GM19395 (cell line): ENCODE data around the gene SLC7A1.

Experiments used
- ATAC-seq: cut with Tn5 transposase; IDR thresholded peaks from one replicate; pipeline ENCODE4 v1.9.1; 2021; ENCODE audit warnings: mild to moderate bottlenecking, moderate library complexity; ENCODE audit not compliant: unreplicated experiment

SLC7A1 gene

DNA sequence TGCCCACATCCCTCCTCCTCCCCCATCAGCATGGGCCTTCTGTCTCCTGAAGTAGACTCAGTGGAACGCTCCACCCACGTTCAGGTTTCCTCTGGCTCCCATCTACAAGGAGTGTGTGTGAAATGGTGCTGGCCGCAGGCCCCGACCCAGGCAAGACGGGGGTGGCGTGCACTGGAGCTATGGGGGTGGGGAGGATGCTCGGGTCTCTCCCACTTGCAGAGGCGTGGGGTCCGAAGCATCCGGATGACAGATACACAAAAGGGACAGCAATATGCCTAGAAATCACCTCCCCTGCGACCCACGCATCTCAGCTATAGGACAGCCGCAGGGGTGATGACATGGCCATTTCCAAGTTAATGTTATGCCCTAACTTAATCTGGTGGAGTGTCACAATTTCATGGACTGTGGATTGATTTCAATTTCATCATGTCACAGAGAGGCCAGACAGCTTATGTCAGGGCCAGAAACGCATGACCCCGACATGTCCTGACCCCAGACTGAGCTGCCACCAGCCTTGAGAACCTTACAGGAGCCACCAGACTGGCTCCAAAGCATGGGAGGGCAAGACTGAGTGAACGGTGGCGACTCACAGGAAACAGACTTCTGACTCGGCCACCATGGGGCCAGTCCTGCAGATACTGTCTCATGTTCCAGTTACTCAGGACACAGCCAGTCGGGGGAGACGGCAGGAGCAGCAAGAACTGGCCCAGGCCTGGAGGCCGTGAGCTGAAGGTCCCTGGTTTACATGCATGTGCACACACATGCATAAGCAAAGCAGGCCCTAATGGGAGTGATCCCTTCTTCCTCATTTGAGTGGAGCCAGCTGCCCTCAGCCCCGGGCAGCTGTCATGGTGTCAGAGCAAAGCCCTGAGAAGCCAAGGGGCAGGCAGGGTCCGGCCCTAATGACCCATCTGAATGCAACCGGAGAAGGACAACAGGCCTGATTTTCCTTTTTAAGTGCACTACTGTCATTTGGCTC, 82.2 kb downstream of the SLC7A1 start:
- no peak for ATAC-seq

DNA sequence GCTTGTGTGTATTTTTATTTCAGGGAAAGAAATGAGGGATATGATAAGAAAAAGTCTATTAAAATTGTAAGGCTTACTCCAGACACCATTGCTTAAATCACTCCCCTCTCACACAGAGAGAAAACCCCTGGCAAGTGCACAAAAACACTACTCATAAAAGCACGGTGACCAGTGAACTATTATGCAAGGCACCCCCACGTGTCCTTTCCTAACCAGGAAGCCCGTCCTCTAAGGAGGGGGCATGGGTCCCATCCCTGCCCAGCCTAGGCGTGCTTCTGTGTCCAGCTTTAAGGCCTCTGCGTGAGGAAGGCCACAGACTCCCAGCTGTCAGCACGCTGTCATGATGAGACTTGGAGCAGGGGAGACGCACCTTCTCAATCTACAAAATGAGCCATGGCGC, 83.5 kb downstream of the SLC7A1 start:
- ATAC-seq = no peak

DNA sequence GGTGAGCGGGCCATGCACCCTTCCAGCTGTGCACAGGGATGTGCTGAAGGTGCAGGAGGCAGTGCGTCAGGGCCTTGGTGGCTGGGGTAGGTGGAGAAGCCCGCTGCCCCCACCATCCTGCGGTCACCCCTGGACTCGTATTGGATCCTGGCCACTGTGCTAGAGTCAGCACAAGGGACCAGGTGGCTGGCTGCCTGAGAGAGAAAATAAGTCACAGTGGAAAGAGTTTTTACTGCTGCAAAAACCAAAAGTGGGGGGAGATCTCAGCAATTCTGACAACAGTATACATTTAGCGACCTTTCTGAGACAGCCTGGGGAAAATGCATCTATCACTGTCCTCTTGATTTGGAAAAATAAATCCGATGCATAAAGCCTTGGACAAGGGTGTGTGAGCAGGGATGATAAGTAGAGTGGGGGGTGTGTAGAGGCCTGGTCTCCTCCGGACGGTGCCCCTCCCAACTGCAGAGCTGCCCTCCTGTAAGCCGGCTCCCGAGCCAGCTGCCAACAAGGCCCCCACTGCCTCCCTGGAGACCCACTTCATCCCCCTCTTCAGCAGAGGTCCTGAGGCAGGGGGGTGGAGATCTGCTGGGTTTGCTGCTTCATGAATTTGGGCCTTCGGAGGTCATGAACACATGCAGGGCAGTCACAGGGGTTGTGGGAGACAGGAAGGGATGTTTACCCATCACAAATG, 84.2 kb downstream of the SLC7A1 start:
- no peak for ATAC-seq

DNA sequence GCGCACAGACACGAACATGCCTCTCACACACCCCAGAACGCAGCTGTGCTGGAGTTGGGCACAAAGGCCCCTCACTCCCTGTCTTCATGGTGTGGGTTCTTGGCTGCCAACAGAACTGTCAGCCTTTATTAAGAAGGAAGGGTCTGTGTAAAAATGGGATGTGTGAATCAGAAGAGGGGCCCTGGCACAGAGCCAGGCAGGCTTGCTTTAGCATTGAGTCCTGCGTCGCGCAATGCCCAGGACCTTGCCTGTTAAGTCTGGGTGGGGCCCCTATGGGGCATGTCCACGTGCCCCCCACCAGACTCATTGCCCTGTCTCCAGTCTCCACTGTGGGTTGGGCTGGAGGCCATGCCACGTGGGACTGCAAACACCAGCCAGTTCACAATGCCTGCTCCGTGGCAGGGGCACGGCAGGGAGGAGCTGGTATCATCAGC, 84.8 kb downstream of the SLC7A1 start:
- ATAC-seq = no peak

DNA sequence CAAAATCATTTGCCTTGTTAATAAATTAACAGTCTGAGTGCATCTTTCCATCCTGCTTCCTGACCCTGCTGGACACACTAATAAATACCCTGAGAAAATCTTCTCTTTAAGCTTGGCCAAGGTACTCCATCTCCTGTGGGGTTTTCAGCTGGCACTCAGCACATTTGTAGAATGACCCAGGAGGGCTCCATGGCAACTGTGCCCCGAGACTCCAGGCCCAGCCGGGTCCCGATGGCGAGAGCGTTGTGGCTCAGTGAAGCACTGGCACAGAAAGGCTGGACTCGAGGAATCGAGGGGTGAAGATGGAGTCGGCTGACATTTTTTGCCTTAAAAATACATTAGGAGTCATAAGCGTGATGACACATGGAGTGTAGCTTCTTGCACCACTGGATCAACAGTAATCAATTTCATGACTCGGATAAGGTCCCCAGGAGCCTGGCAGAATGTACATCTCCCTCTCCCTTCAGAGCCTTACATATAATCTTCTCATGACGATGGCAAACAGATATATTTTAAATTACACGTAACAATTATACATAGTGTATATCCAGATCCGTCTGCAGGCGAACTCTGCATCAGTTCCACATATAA, 85.4 kb downstream of the SLC7A1 start:
- no peak for ATAC-seq

DNA sequence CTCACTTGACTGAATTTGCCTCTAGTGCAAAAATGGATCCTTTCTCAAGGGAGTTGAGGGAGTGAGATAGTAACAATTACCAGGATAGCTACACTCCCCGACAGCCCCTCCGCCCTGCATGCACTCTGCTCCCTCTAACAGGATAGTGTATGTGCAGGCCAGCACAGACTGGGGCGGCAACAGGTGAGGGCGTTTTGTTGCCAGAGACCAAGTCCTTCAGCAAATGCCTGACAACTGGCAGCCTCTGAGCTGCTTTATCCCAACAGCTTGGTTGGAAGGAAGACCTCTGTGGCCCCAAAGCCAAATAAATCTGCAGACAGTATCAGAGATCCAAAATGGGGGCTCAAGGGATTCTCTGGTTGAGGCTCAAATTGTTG, 86.6 kb downstream of the SLC7A1 start:
- ATAC-seq = no peak

DNA sequence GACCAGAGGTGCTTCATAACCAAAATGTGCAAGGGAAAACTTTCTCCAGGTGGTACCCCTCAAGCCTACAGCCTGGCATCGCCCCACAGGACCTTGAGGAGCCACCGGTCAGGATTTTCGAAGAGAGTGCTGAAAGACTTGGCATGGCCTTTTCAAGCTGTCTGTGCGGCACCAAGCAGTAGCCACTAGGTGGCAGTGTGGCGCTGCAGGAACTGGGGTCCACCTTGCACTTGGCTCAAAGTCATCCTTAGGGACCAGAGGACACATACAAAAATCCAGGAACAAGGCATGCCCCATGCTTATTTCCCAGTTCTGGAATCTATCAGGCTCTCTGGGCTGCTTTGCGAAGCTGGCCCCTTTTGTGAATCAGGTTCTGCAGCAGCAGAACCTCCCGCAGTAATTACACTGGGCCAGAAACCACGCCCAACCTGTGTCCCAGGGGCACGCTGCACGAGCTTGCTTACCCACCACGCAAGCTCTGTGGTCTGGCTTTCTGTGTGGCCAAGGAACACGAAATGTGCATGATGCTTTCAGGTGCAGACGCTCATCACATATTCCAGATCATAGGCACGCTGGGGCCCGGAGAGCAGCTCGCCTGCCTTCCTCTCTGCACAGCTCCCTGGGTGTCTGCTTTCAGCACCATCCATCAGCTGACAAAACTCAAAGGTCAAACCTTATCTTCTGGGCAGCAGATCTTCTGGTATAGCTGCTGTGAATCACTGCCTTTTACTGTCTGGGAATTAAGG, 87.2 kb downstream of the SLC7A1 start:
- ATAC-seq = peak; percentile 81

DNA sequence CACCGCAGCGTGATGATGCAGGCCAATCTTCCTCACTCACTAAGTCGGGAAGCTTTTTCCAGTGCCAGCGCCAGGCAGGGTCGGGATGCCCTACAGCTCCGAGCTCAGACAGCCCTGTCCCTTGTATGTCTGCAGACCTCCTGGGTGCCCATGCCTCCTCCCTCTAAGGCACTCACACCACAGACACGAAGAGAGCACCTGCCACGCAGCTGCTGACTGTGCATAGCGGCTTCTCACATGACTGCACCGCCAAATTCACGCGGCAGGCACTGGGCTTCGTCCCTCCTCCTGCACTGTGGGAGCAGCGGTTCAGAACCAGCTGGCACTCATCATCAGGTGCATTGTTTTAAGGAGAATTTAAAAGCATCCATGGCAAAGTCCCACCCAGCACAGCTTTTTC, 88.1 kb downstream of the SLC7A1 start:
- no peak for ATAC-seq

DNA sequence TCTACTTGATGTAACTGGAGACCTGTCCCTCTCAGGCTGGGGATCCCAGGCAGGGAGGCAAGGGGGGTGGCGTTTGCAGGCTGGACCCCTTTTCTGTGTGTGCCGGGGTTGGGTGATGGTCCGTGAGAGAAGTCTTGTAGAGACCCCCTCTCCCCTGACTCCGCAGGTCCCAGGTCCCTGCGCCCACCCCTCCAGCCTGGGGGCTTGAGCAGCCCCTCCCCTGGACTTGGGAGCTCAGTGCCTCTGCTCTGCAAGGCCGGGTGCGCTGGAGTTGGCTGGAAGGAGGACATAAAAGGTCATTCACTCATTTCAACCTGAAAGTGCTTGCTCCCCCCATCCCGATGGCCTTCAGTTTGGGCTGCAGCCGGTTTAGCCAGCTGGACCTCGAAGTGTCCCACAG, 89.5 kb downstream of the SLC7A1 start:
- ATAC-seq = no peak

DNA sequence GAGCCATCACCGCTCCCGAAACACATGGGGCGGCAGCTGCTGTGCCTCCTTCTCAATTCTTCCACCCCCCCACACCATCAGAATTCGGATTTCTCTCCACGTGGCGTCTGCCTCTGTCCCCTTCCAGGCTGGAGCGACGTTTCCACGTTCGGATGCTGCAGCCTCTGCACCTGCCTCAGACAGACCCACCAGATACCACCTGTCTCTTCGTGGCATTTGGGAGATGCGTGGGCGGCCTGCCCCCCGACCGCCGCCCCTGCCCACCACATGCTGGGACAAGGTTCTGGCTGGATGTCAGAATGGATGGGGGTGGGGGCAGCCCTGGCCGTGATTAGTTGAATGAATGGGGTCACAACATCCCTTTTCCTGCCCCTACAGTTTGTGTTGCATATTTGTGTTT, 90.0 kb downstream of the SLC7A1 start:
- no peak for ATAC-seq

DNA sequence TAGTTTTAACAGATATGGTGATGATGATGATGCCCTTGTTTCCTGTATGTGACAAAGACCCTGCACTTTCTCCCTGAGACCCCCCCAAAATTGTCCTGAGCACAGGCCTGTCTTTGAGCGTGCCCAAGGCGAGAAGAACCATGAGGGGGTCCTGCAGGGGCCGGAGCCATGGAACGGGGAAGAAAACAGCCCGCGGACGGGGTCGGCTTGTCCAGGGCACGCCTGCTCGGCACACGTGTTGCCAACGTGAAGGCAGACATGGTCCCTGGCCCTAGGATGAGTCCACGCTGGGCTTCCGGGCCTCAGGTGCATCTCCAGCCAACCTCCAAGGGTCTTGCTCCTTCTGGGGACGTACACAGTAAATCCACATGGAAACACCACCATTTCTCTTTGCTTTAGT, 90.8 kb downstream of the SLC7A1 start:
- ATAC-seq = no peak

DNA sequence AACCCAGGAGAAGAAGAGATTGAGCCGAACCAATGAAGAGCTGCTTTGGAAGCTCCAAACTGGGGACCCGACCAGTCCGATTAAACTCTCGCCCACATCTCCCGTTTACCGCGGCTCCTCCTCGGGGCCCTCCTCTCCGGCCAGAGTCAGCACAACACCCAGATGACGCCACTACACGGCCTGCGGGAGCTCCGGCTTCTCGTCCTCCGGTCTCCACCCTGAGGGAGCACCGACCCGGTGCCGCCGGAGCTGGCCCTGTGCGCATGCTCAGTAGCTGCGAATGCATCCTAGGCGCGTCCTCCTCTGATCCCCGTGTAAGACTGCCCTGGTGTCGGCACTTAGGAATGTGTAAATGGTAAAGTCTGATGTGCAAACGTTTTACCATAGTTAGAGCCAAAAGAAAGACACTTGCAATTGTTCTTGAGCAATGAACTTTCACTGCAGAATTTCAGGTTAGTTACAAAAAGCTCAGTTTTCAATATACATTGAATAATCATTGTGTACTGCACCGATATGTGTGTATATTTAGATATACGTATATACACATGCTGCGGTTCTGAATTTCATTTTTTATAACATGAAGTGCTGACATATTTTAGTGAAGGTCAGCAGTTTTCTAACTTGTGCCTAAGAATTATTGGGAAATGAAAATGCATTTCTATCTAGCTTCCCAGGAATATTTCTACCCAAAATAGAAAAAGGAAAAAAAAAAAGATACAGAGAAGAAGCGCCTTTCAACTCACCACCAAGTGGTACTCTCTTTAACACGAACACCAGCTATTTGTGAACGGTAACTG, 92.2 kb downstream of the SLC7A1 start:
- ATAC-seq = no peak

DNA sequence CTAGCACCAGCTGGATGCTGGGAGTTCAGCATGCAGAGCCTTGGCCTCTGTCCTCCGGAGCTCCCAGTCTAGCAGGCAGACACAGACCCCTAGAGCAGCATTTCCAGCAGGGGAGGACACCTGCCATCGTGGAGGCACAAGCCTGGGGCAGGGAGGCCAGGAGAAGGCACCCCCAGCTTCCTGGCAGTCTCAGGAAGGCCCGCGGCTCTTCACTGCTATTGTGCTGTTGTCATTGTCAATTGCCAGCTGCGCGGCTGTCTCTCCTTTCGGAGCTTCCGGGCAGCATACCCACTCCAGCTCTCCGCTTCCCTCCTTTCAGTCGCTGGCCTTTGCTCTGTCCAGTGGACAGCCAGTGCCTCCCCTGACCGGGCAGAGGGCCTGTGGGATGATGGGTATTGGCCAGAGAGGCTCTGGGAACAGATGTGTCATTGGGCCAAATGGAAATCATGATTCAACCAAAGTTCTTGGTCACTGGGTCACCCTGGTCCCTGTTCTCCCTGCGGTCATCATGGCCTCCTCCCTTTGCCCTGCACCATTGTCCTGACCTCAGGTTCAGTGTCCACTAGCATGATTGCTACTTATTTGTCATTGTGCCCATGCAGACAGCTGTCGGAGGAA, 93.0 kb downstream of the SLC7A1 start:
- ATAC-seq = no peak

DNA sequence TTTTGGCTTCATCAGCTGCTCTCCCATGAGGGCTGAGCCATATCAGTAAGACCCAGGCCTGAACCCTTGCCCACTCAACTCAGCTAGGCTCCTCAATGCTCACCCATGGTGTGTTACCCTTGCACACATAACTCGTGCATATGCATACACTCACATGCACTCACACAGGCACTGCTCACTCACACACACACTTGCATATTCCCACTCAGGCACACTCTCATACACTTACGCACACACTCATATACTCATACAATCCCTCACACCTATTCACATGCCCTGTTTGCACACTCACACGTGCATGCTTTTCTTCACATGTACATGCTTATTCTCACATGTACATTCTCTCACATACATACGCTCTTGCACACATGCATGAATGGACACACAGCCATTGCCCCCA, 93.8 kb downstream of the SLC7A1 start:
- ATAC-seq = no peak

DNA sequence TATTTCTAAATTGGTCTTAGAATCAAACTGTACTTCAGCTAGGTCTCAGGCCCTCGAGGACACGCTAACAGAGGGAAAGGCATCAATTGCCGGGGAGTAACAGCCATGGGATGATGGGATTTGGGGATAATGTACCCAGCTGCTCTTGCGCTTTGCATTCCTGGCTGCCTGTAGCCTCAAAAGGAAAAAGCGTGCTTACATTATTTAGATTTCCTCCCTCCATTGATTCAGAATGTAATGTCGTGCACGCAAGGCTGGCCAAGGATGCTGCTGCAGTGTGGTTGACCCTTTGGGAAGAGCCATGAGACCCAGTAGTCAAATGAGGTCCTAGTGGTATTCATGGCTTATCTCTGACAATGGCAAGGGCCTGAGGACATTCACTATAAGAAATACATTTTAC, 95.1 kb downstream of the SLC7A1 start:
- ATAC-seq = no peak

DNA sequence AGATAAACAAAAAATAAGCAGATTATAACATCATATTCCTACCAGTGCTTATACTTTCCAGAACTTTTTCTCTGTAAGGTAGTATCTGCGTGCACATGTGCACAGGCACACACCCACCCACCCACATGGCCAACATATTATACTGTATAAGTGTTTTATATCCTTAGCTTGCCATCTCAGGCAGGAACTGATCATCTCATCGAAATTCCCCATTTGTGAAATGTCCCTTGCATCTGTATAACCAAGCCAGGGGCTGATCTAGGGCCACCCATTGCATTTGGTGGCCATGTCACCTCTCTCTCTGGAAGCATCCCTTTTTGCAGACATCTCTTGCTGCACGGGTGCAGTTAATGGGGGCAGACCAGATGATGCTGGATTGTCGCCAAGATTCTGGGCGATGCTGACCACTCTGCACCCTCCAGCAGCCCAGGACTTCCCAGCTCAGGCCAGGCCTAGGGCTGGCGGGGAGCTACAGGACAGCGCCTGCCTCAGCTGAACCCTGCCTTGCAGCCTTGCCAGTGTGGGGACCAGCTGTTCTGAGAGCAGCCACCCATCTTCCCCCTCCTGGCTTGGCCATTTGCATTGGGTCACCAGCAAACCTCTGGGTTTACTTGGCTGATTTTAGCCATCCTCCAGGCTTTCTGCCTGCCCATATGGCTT, 95.9 kb downstream of the SLC7A1 start:
- no peak for ATAC-seq

DNA sequence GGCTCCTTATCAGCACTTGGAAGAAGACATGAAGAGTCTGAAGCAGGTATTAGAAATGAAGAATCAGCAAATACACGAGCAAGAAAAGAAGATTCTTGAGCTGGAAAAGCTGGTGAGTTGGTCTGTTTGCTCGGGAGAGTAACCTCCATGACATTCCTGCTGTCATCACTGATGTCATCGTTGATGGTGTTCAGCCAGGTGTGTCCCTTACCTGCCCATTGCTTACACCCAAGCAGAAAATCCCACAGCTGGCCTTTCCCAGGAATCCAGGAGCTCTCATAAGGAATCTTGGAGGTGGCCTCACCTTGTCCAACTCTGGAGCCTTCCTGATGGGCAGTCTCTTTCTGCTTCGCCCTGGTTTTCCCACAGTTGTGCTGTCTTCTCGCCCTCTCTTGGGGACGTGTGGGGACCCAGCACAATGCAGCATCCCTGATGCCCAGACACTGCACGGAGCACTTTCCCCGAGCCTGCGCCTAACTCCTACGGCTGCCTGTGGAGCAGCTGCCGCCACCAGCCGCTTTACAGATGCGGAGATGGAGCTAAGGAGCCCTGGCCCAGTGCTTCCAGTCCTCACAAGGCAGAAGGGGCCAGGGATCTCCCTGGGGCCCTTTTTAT, 97.0 kb downstream of the SLC7A1 start:
- ATAC-seq = no peak

DNA sequence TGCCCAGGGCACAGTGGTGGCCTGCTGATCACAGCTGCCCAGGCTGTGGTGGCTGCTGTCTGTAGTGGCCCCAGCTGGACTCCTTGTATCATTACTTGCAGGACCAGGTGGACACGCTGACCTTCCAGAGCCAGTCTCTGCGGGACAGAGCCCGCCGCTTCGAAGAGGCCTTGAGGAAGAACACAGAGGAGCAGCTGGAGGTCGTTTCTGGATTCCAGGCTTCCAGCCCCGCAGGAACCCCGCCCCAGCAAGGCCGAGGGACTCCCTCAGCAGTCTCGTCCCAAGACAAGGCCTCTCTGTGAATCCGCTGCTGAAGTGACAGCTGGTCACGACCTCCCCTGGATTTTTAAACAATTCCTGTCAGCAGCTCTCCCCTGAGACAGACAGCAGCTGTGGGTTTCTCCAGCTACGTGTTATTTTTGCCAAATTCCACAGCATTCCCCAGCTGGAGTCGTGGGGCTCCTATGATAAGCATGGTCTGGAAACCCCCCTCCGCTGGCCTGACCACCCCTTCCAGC, 98.3 kb downstream of the SLC7A1 start:
- no peak for ATAC-seq

DNA sequence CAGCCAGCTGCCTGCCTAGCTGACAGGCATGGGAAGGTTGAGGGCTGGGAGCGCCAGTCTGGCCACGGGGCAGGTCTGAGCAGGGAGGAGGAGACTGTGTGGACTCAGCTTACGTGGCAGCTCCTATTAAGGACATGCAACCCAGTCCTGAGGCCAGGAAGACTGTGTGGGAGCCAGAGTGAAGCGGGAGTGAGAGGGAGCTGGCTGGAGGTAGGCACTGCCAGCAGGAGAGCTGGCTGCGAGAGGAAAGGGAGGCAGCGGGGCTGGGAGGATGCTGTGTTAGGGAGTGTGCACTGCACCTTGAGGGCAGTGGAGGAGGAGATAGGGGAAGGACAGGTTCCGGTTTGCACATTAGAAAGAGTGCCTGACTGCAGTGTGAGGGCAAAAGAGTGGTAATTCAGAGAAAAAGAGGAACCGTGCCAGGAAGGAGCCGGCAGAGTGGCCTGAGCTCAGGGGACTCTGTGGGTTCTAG, 99.2 kb downstream of the SLC7A1 start:
- ATAC-seq = peak; percentile 75
